GM12801 (cell line): ENCODE results near the gene CHM.

Source experiments
- CTCF ChIP-seq: IDR thresholded peaks from one replicate; pipeline ENCODE4 v1.5.1; 2011; ENCODE audit warnings: control low read depth; ENCODE audit not compliant: insufficient read length; ENCODE audit errors: extremely low read depth

The CHM gene

DNA sequence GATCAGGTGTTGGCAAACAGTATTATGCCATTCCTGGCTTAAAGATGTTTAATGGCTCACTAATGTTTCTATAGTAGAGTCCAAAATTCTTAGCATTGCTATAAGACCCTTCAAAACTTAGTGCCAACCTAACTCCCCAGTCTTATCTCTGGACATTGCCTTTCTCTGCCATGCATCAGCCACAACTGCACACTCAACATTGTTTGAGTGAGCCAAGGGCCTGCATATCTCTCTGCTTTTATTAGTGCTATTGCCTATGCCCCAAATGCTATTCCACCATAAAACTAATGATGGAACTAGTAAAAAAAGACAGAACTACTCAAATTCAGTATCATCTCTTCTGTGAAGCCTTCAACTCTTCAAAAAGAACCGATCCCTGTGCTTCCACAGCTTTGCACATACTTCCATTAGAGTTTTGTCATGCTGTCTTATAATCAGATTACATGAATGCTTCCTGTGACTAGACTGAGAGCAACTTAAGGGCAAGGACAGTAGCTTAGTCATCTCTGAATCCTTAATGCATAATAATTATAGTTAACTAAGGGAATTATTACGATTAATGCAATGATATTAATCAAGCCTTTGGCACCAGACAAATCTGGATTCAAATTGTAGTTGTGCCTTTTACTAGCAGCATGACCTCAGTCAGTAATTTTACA lies 53.7 kb downstream of the CHM start:
- no peak for TF ChIP-seq CTCF

DNA sequence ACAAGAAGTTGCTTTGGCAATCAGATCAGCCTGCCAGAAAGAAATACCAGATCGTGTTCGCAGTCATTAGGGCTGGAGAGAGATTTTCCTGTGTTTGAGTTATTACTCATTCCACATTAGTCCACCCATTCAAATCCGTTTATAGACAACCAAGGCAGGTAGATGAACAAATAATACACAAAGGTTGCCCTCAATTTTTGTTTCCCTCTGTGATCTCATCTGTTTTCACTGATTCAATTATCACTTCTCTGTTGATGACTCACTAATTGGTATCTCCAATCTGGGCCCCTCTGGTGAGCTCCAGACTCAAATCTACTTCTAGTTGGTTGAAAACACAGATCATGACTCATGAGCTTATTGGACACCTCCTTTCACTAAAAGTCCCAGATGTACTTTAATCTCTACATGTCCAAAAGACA lies 54.5 kb downstream of the CHM start:
- no peak for TF ChIP-seq CTCF

GRCh38 chrX:85988353-85988752 lies 59.0 kb downstream of the CHM start:
- TF ChIP-seq CTCF: no peak

- no peak for TF ChIP-seq CTCF
Measured at GRCh38 chrX:85980286-85980685, 67.1 kb downstream of the CHM start.

- no peak for TF ChIP-seq CTCF
Measured at GRCh38 chrX:85977218-85977617, 70.1 kb downstream of the CHM start.

DNA sequence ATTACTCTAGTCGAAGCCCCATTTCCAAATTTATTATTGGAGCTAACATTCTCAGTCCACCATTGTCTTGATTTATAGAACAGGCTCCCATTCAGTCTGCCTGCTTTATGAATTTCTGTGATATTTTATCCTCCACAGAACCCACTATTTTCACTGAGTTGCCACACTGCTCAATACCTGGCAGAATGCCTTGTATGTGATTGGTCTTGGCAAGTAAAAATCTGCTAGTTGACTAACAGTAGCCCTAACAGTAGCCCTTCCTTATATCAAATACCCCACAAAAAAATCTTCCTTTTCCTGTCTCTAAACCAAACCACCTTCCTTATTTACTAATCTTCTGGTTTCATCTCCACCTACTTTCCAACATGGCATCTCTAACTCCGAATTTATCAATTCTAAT lies 82.6 kb downstream of the CHM start:
- TF ChIP-seq CTCF: no peak

GRCh38 chrX:85963736-85964135 lies 83.6 kb downstream of the CHM start:
- TF ChIP-seq CTCF: no peak

DNA sequence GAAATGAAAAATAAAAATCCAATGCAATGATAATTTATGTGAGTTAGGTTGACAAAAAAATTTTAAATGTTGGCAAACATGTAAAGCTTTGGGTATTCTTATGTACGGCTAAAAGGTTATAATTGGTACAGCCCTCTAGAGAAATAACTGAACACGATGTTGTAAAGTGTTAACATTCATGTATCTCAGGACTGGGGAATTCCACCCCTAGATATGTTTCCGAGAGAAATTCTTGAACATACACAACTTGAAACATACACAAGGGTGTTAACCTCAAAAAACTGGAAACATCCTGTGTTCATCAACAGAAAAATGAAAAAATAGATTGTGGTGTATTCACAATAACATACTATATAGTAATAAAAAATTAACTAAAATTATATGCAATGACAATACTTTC lies 91.8 kb downstream of the CHM start:
- no peak for TF ChIP-seq CTCF
